Smooth muscle cell (in vitro differentiated cells): ENCODE data around the gene ROS1. TPM values are rescaled to one million over a fixed set of nuclear protein-coding genes. Genes with fewer than 3 reads are reported as not detected.

Source experiments
- DNase-seq: peaks from one replicate; lab custom pipeline; 2025; ENCODE audit not compliant: unreplicated experiment; lab: John Stamatoyannopoulos, UW
- H2AFZ ChIP-seq: fragments of 200-600 bp; sonication (generic); 2 replicates; pipeline ENCODE4 v1.6.0; 2016; ENCODE audit warnings: antibody characterized with exemption, low read depth, mild to moderate bottlenecking
- H3F3A ChIP-seq: fragments of 200-600 bp; sonication (generic); 2 replicates; pipeline ENCODE4 v1.6.0; 2017; ENCODE audit warnings: antibody characterized with exemption, low read depth
- H3K27ac ChIP-seq: fragments of 200-600 bp; sonication (generic); 2 replicates; pipeline ENCODE4 v1.5.1; 2016; ENCODE audit warnings: low read depth, mild to moderate bottlenecking
- H3K27me3 ChIP-seq: fragments of 200-600 bp; sonication (generic); 2 replicates; pipeline ENCODE4 v1.6.1; 2016; ENCODE audit warnings: low read depth, mild to moderate bottlenecking
- H3K36me3 ChIP-seq: fragments of 200-600 bp; sonication (generic); 2 replicates; pipeline ENCODE4 v1.5.1; 2016; ENCODE audit warnings: low read depth
- H3K4me1 ChIP-seq: fragments of 200-600 bp; sonication (generic); 2 replicates; pipeline ENCODE4 v1.5.1; 2016; ENCODE audit warnings: low read depth
- H3K4me2 ChIP-seq: fragments of 200-600 bp; sonication (generic); 2 replicates; pipeline ENCODE4 v1.6.0; 2016; ENCODE audit warnings: mild to moderate bottlenecking
- H3K4me3 ChIP-seq: fragments of 200-600 bp; sonication (generic); 2 replicates; pipeline ENCODE4 v1.5.1; 2016; ENCODE audit warnings: mild to moderate bottlenecking
- H3K79me2 ChIP-seq: fragments of 200-600 bp; sonication (generic); 2 replicates; pipeline ENCODE4 v1.6.0; 2016; ENCODE audit warnings: low read depth, mild to moderate bottlenecking
- H3K9ac ChIP-seq: fragments of 200-600 bp; sonication (generic); 2 replicates; pipeline ENCODE4 v1.6.0; 2016; ENCODE audit warnings: low read depth
- H3K9me3 ChIP-seq: fragments of 200-600 bp; sonication (generic); replicated peaks from 2 replicates; pipeline ENCODE4 v1.5.1; 2016; ENCODE audit warnings: low read depth
- H4K20me1 ChIP-seq: fragments of 200-600 bp; sonication (generic); 2 replicates; pipeline ENCODE4 v1.6.0; 2016; ENCODE audit warnings: low read depth
- CTCF ChIP-seq: fragments of 200-600 bp; sonication (generic); IDR thresholded peaks from 2 replicates; pipeline ENCODE4 v1.5.1; 2017; ENCODE audit warnings: borderline replicate concordance, mild to moderate bottlenecking, antibody characterized with exemption; ENCODE audit not compliant: insufficient read depth, poor library complexity, severe bottlenecking
- WGBS: methylation state at CpG from one replicate; pipeline ENCODE4 v1.1.7; 2016; ENCODE audit warnings: low lambda C conversion rate; 5-methylcytosine and 5-hydroxymethylcytosine counted together
- polyA plus RNA-seq: library from polyadenylated mRNA; unstranded; fragments of >200 nt; fragmentation: Nextera tagmentation; extraction: Ambion mirVana; gene quantifications from 2 replicates; pipeline ENCODE4 v1.2.1, GENCODE V29; 2016
- total RNA-seq: library from RNA; depleted of rRNA; stranded (reverse); fragments of >200 nt; gene quantifications from 2 replicates; pipeline ENCODE4 v1.2.3, GENCODE V29; 2014

Gene ROS1
- total and polyA plus RNA-seq, 2 experiments from 2014 or later, result 0.03 to 0.09 TPM

GRCh38 chr6:117290173-117290846 is 135.4 kb downstream of the ROS1 start:
- WGBS, result 70% methylated on average over 3 of the region's 3 CpGs
- H3K4me2 ChIP-seq, result no peak overlapping the region

GRCh38 chr6:117288083-117288715 is 137.5 kb downstream of the ROS1 start:
- TF ChIP-seq CTCF, result no peak
- 68% methylated on average over 3 of the region's 3 CpGs for WGBS

More at GRCh38 chr6:117290173-117290846, 135.4 kb downstream of the ROS1 start:
- H3K4me1 ChIP-seq, result no peaks in the 10 kb centered on the region
- H3K4me3 ChIP-seq, result no peak overlapping the region
- no peak for TF ChIP-seq CTCF
- H4K20me1 ChIP-seq, result no peaks in the 10 kb centered on the region
- H3K27ac ChIP-seq, result no peak overlapping the region
- H2AFZ ChIP-seq, result no peak overlapping the region
- no peak overlapping the region for H3K9ac ChIP-seq
- no peaks in the 10 kb centered on the region for H3K79me2 ChIP-seq
- DNase-seq, result no peak
- H3K27me3 ChIP-seq, result no peaks in the 10 kb centered on the region
- no peaks in the 10 kb centered on the region for H3K36me3 ChIP-seq
- no peaks in the 10 kb centered on the region for H3K9me3 ChIP-seq
- no peaks in the 10 kb centered on the region for H3F3A ChIP-seq

GRCh38 chr6:117280922-117281321 is 144.8 kb downstream of the ROS1 start:
- H2AFZ ChIP-seq, result no peak overlapping the region
- no peaks in the 10 kb centered on the region for H3F3A ChIP-seq
- H3K9ac ChIP-seq, result no peak overlapping the region
- 86% methylated on average over 3 of the region's 3 CpGs for WGBS
- H3K9me3 ChIP-seq, result no peaks in the 10 kb centered on the region
- H3K36me3 ChIP-seq, result no peaks in the 10 kb centered on the region
- H4K20me1 ChIP-seq, result no peaks in the 10 kb centered on the region
- no peak for DNase-seq
- peaks cover 35% of the 10 kb centered on the region for H3K27me3 ChIP-seq
- H3K79me2 ChIP-seq, result no peaks in the 10 kb centered on the region
- TF ChIP-seq CTCF, result no peak
- no peak overlapping the region for H3K27ac ChIP-seq
- H3K4me2 ChIP-seq, result no peak overlapping the region
- H3K4me1 ChIP-seq, result no peaks in the 10 kb centered on the region
- no peak overlapping the region for H3K4me3 ChIP-seq

More at GRCh38 chr6:117288083-117288715, 137.5 kb downstream of the ROS1 start:
- Histone ChIP-seq H4K20me1 (no peaks in the 10 kb centered on the region), H3F3A (no peaks in the 10 kb centered on the region), H3K27me3 (no peaks in the 10 kb centered on the region), H3K27ac (no peak overlapping the region), H3K36me3 (no peaks in the 10 kb centered on the region), H3K4me1 (no peaks in the 10 kb centered on the region), H2AFZ (no peak overlapping the region), H3K4me2 (no peak overlapping the region), H3K9me3 (no peaks in the 10 kb centered on the region), H3K4me3 (no peak overlapping the region), H3K79me2 (no peaks in the 10 kb centered on the region), H3K9ac (no peak overlapping the region)
- no peak for DNase-seq
